Stimulated activated CD8-positive, alpha-beta memory T cell treated with anti-CD3 and anti-CD28 coated beads, Interleukin-15, amount 100 ng/mL, for 4 hours (primary cell): ENCODE data around the gene DOCK1.

Experiments
- DNase-seq, 2 donors: peaks; one replicate each; pipeline ENCODE4 v3.0.0-alpha.2; 2020; ENCODE audit warnings: low read depth in 2 of 2

The DOCK1 gene

GRCh38 chr10:127034790-127035189 is 129.6 kb downstream of the DOCK1 start:
- DNase-seq: no peak

GRCh38 chr10:127035827-127036226 is 130.6 kb downstream of the DOCK1 start:
- DNase-seq: no peak

- DNase-seq: no peak
These were observed 131.8 kb downstream of the DOCK1 start for GRCh38 chr10:127036987-127037386.

GRCh38 chr10:127039435-127039834 is 134.2 kb downstream of the DOCK1 start:
- DNase-seq: no peak

- no peak for DNase-seq
These were observed 135.5 kb downstream of the DOCK1 start for GRCh38 chr10:127040756-127041155.

GRCh38 chr10:127041552-127041951 is 136.3 kb downstream of the DOCK1 start:
- no peak for DNase-seq

GRCh38 chr10:127043301-127043700 is 138.1 kb downstream of the DOCK1 start:
- DNase-seq: no peak

- DNase-seq: no peak
These were observed 139.0 kb downstream of the DOCK1 start for GRCh38 chr10:127044186-127044585.

- DNase-seq: no peak
These were observed 142.0 kb downstream of the DOCK1 start for GRCh38 chr10:127046975-127047877.

GRCh38 chr10:127047878-127048238 is 142.6 kb downstream of the DOCK1 start:
- DNase-seq: no peak

GRCh38 chr10:127048630-127049029 is 143.4 kb downstream of the DOCK1 start:
- no peak for DNase-seq

GRCh38 chr10:127052001-127052400 is 146.8 kb downstream of the DOCK1 start:
- no peak for DNase-seq

- no peak for DNase-seq
These were observed 150.0 kb downstream of the DOCK1 start for GRCh38 chr10:127055263-127055662.

- DNase-seq: no peak
These were observed 154.1 kb downstream of the DOCK1 start for GRCh38 chr10:127059314-127059713.

- no peak for DNase-seq
These were observed 158.5 kb downstream of the DOCK1 start for GRCh38 chr10:127063762-127064161.

GRCh38 chr10:127064474-127064873 is 159.2 kb downstream of the DOCK1 start:
- no peak for DNase-seq

- DNase-seq: no peak
These were observed 162.4 kb downstream of the DOCK1 start for GRCh38 chr10:127067542-127068194.

- DNase-seq: no peak
These were observed 163.3 kb downstream of the DOCK1 start for GRCh38 chr10:127068485-127068884.

- no peak for DNase-seq
These were observed 164.2 kb downstream of the DOCK1 start for GRCh38 chr10:127069436-127069835.

GRCh38 chr10:127071126-127071525 is 165.9 kb downstream of the DOCK1 start:
- no peak for DNase-seq

- no peak for DNase-seq
These were observed 168.4 kb downstream of the DOCK1 start for GRCh38 chr10:127073666-127074065.

GRCh38 chr10:127079392-127079791 is 174.2 kb downstream of the DOCK1 start:
- DNase-seq: no peak

- DNase-seq: no peak
These were observed 175.1 kb downstream of the DOCK1 start for GRCh38 chr10:127080317-127080716.
